HepG2 (cell line): ENCODE measurements around the gene GOLPH3. TPM values are rescaled to one million over a fixed set of nuclear protein-coding genes. Genes with fewer than 3 reads are reported as not detected.

Experiments
- ATF4 ChIP-seq, 2 experiments: fragments of 450-650 bp in 1 of 2; sonication (generic) in 1 of 2; formaldehyde crosslinking; IDR thresholded peaks; 2 replicates each; pipeline versions ENCODE4 v1.5.0 to v1.8.0; 2020 to 2022; ENCODE audit warnings: mild to moderate bottlenecking in 1 of 2, missing genetic modification reagents in 1 of 2
- EP300 ChIP-seq, 3 experiments: sonication (generic) in 1 of 3; formaldehyde crosslinking in 1 of 3; IDR thresholded peaks; 2 replicates each; pipeline versions ENCODE4 v1.5.1 to v1.6.1; 2011 to 2020; ENCODE audit warnings: low read depth in 2 of 3, low read length in 2 of 3, borderline replicate concordance in 1 of 3, improper control_type of control experiment in 1 of 3, mild to moderate bottlenecking in 1 of 3, missing genetic modification reagents in 1 of 3, moderate library complexity in 1 of 3
- KAT8 ChIP-seq: IDR thresholded peaks from 2 replicates; pipeline ENCODE4 v1.6.1; 2016; ENCODE audit warnings: missing genetic modification reagents, missing compliant biosample characterization
- MTF1 ChIP-seq: sonication (generic); formaldehyde crosslinking; IDR thresholded peaks from 2 replicates; pipeline ENCODE4 v1.5.0; 2020; ENCODE audit warnings: missing genetic modification reagents
- NFKB2 ChIP-seq: sonication (generic); formaldehyde crosslinking; IDR thresholded peaks from 2 replicates; pipeline ENCODE4 v1.4.0; 2020; ENCODE audit warnings: missing genetic modification reagents, borderline replicate concordance
- PRPF4 ChIP-seq: fragments of 200-400 bp; formaldehyde crosslinking; IDR thresholded peaks from 2 replicates; pipeline ENCODE4 v1.6.1; 2016; ENCODE audit warnings: low read length, low read depth; ENCODE audit not compliant: poor library complexity, severe bottlenecking
- PTBP1 ChIP-seq: fragments of 200-400 bp; formaldehyde crosslinking; IDR thresholded peaks from 2 replicates; pipeline ENCODE4 v1.6.1; 2018; ENCODE audit warnings: low read length, low read depth; ENCODE audit not compliant: poor library complexity, severe bottlenecking
- REL ChIP-seq: sonication (generic); formaldehyde crosslinking; conservative IDR thresholded peaks from 2 replicates; pipeline ENCODE4 v1.8.0; 2022; ENCODE audit warnings: mild to moderate bottlenecking, missing genetic modification reagents, moderate library complexity
- SNRNP70 ChIP-seq: fragments of 200-400 bp; formaldehyde crosslinking; IDR thresholded peaks from 2 replicates; pipeline ENCODE4 v1.6.1; 2017; ENCODE audit warnings: mild to moderate bottlenecking, low read depth, low read length, moderate library complexity
- UBTF ChIP-seq: sonication (generic); formaldehyde crosslinking; IDR thresholded peaks from 2 replicates; pipeline ENCODE4 v1.4.0; 2020; ENCODE audit warnings: mild to moderate bottlenecking, missing genetic modification reagents
- ZBTB3 ChIP-seq: sonication (generic); formaldehyde crosslinking; IDR thresholded peaks from 2 replicates; pipeline ENCODE4 v1.4.0; 2020; ENCODE audit warnings: low read depth, mild to moderate bottlenecking, moderate library complexity, missing genetic modification reagents, borderline replicate concordance
- ZBTB4 ChIP-seq: sonication (generic); formaldehyde crosslinking; IDR thresholded peaks from 2 replicates; pipeline ENCODE4 v1.4.0; 2020; ENCODE audit warnings: missing genetic modification reagents, mild to moderate bottlenecking, borderline replicate concordance
- ZNF256 ChIP-seq: sonication (generic); formaldehyde crosslinking; conservative IDR thresholded peaks from 2 replicates; pipeline ENCODE4 v1.4.0; 2020; ENCODE audit warnings: missing genetic modification reagents
- ZNF441 ChIP-seq: sonication (generic); formaldehyde crosslinking; IDR thresholded peaks from 2 replicates; pipeline ENCODE4 v1.7.0; 2021; ENCODE audit warnings: missing genetic modification reagents, borderline replicate concordance
- ZNF543 ChIP-seq: sonication (generic); formaldehyde crosslinking; IDR thresholded peaks from 2 replicates; pipeline ENCODE4 v1.4.0; 2020; ENCODE audit warnings: mild to moderate bottlenecking, missing genetic modification reagents
- ZNF781 ChIP-seq: sonication (generic); formaldehyde crosslinking; IDR thresholded peaks from 2 replicates; pipeline ENCODE4 v1.5.1; 2020; ENCODE audit warnings: borderline replicate concordance, mild to moderate bottlenecking, missing genetic modification reagents; ENCODE audit errors: not compliant biosample characterization
- polyA plus RNA-seq, 8 experiments: library from polyadenylated mRNA; depleted of rRNA in 3 of 8; stranded (reverse) in 7 of 8; unstranded in 1 of 8; fragments of >200 nt; fragmentation: Illumina TruSeq in 4 of 8; extraction: Trizol in 4 of 8; gene quantifications; 2 replicates each; pipeline versions ENCODE4 v1.2.1 to v1.2.3, GENCODE V29; 2011 to 2016; ENCODE audit warnings: low read depth in 4 of 8, missing spikeins in 1 of 8, mixed read lengths in 1 of 8; ENCODE audit not compliant: insufficient read depth in 1 of 8
- total RNA-seq, 5 experiments: library from RNA; depleted of rRNA; stranded (reverse); fragments of >200 nt; fragmentation: Illumina TruSeq; extraction: Trizol; gene quantifications; 2 replicates each; pipeline ENCODE4 v1.2.3, GENCODE V29; 2016; ENCODE audit warnings: low read depth in 1 of 5
- TF ChIP-seq, protein P1 (sequence below): IDR thresholded peaks from 2 replicates; pipeline ENCODE4 v1.6.1; 2018; ENCODE audit warnings: missing genetic modification reagents
- TF ChIP-seq, protein P2 (sequence below): sonication (generic); formaldehyde crosslinking; IDR thresholded peaks from 2 replicates; pipeline ENCODE4 v1.8.0; 2022; ENCODE audit warnings: missing genetic modification reagents, mild to moderate bottlenecking, inconsistent platforms, borderline replicate concordance

The GOLPH3 gene
- total and polyA plus RNA-seq, 2 of the 13 experiments (the other 11 are each of a cell fraction or from before 2014, with no cell fraction given): 59.5 to 84.5 TPM

DNA sequence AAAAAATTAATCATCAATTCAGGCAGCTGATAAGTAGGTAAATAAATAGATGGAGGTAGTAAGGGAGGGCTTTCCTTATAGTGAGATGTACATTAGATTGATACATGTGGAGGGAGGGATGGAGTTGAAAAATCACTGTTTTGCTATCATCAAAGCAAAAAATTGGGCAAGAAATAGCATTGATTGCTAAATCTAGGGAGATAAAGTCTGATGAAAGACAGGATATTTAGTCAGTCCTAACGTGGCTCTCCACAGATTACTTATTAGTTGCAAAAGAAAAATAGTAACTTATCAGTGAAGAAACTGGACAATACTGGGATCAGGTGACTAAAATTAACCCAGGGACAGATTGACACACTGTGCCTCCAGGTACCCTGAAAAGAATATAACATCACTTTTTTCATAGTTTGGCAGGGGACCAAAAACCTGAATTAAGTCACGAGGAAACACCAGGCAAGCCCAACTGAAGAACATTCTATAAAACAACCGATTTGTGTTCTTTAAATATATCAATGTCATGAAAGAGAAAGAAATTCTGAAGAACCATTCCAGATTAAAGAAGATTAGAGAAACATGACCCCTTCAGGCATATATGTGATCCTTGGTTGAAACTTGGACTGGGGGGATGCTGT, 27.1 kb upstream of the GOLPH3 start (continued):
- TF ChIP-seq ZBTB4 (no peak), MTF1 (no peak), SNRNP70 (no peak), ATF4 (CRISPR knock-in tag; IDR thresholded peaks at IDR 0.05) (peak in 1 of 2 experiments; percentile 92; a peak in 2 of 4 replicates), PRPF4 (no peak), PTBP1 (no peak), NFKB2 (CRISPR knock-in tag) (no peak), KAT8 (CRISPR knock-in tag) (no peak), UBTF (CRISPR knock-in tag) (no peak), ZNF441 (CRISPR knock-in tag) (no peak), REL (no peak), ZBTB3 (CRISPR knock-in tag) (no peak), ZNF781 (CRISPR knock-in tag) (no peak), ZNF543 (no peak), EP300 (IDR thresholded peaks at IDR 0.05; ENCODE audit: low read depth in 2 of 2, low read length in 2 of 2) (peak in 1 of 2 experiments; percentile 60; a peak in 1 of 4 replicates), EP300 (CRISPR knock-in tag; IDR thresholded peaks at IDR 0.05; ENCODE audit: borderline replicate concordance) (no peak), ZNF256 (CRISPR knock-in tag) (no peak)
- TF ChIP-seq, protein P1, sequence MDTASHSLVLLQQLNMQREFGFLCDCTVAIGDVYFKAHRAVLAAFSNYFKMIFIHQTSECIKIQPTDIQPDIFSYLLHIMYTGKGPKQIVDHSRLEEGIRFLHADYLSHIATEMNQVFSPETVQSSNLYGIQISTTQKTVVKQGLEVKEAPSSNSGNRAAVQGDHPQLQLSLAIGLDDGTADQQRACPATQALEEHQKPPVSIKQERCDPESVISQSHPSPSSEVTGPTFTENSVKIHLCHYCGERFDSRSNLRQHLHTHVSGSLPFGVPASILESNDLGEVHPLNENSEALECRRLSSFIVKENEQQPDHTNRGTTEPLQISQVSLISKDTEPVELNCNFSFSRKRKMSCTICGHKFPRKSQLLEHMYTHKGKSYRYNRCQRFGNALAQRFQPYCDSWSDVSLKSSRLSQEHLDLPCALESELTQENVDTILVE (CRISPR knock-in tag): 0 out of 2 replicates have a peak, but pooled peaks have one; percentile 12
- TF ChIP-seq, protein P2, sequence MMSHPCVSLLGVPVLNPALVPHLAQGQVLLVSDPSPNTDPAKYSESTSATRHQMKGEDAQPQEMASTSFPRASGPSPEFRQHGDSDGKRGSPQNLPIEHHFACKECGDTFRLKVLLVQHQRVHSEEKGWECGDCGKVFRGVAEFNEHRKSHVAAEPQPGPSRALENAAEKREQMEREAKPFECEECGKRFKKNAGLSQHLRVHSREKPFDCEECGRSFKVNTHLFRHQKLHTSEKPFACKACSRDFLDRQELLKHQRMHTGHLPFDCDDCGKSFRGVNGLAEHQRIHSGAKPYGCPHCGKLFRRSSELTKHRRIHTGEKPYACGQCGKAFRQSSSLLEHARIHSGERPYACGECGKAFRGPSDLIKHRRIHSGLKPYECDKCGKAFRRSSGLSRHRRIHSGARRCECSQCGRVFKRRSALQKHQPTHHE (CRISPR knock-in tag): no peak
